GM18505 (cell line): ENCODE measurements around the gene TXNRD2.

Source experiments
- ATAC-seq: cut with Tn5 transposase; IDR thresholded peaks from one replicate; pipeline ENCODE4 v1.9.1; 2021; ENCODE audit not compliant: unreplicated experiment
- POLR2A ChIP-seq: IDR thresholded peaks from 4 replicates; pipeline ENCODE4 v1.6.1; 2011; ENCODE audit warnings: borderline replicate concordance; ENCODE audit not compliant: insufficient read depth, insufficient read length; ENCODE audit errors: extremely low read depth

The TXNRD2 gene

DNA sequence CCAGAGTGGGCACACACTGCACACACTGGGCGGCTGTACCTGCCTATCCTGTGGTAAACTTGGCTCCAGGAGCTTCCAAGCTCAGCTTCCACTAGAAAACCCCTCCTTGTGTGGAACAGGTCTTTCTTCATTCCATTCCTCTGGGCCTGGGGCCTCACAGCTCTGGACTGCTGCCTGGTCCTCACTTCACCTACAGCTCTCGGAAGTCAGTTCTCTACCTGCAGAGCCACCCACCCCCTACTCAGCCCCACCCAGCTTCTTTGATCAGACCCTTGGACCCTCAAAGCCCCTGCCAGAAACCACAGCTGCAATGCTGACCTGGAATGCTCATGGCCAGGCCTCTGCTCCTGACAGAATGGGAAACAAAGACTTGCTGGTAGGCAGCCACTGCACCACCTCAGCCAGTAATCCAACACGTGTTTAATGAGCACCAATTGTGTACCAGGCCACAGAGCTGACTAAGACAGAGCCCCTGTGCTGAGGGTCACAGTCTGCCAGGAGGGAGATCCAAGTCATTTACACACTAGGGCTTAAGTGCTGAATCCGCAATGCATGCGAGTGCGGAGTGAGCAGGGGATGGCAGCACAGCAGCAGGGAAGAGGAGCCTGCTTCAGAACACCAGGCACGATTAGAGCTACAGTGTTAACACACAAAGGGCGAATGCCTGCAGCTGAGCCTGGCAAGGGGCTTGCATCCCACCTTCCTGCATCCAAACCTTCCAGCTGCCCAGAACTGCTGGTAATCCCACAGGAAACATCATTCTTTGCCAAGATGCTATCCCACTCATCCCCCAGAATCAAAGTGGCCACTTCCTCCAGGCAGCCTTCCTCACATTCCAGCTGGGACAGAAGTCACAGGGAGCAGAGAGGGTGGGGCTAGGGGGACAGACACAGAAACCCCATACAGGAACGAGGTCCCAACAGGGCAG is 91.5 kb downstream of the TXNRD2 start:
- ATAC-seq = no peak

DNA sequence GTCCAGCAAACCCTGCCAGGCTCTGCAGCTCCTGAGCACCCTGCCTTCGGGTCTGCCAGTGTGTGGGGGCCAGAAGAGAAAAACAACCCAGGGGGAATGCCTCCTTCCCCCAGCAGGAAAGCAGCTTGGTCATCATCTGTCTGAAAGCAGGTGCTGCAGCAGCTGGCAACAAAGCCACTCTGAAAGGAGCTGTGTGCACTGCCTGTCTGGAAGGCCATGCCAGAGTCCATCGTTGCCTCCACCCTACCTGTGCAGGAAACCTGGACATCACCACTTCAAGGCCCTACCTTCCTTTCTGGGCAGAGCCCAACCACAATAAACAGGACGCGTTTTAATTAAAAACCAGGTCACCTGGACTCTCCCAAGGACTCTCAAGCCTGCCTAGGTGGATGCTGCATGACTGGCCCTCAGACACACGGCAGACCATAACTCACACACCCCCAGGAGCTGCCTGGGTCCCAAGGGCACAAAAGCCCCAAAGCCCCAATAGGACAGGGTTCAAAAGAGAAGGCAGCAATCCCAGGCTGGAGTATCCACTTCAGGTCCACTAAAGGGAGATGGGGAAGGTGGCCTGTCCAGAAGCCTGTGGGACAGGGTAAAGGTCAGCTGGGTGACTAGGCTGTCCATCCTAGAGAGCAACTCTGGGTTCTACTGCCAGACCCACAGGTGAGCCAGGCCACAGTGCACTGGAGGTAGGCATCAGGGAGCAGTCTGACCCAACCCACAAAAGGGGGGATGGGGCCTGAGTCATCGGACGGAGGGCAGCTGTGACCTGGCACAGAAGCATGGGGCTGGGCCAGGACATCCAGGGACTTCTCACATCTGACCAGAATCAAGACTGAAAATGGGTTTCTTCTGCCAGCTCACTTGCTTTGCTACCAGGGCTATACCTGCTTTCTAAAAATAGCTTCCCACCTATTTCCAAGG is 93.1 kb downstream of the TXNRD2 start:
- TF ChIP-seq POLR2A = no peak
- ATAC-seq = no peak

More for the DNA sequence above, 91.5 kb downstream of the TXNRD2 start:
- TF ChIP-seq POLR2A = no peak

DNA sequence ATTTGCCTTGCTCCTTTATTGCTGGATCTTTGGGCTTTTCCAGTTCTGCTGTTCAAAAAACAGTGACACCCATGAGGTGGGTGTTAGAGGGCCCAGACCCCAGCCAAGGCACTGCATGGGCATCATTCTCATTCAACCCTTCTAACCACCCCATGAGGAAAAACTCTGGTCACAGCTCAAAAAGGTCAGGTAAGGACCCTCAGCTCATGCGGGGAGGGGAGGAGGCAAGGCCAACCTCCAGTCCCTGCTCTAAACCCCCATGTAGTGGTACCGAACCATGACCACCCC is 94.3 kb downstream of the TXNRD2 start:
- no peak for TF ChIP-seq POLR2A
- ATAC-seq = no peak

- no peak for ATAC-seq
These were observed 94.8 kb downstream of the TXNRD2 start for GRCh38 chr22:19846620-19847344.

GRCh38 chr22:19845054-19845722 is 96.4 kb downstream of the TXNRD2 start:
- no peak for TF ChIP-seq POLR2A
- no peak for ATAC-seq

More at GRCh38 chr22:19846620-19847344, 94.8 kb downstream of the TXNRD2 start:
- TF ChIP-seq POLR2A = no peak

- no peak for TF ChIP-seq POLR2A
- ATAC-seq = no peak
These were observed 97.1 kb downstream of the TXNRD2 start for GRCh38 chr22:19844377-19845053.

GRCh38 chr22:19843857-19844376 is 97.7 kb downstream of the TXNRD2 start:
- TF ChIP-seq POLR2A = no peak
- no peak for ATAC-seq

DNA sequence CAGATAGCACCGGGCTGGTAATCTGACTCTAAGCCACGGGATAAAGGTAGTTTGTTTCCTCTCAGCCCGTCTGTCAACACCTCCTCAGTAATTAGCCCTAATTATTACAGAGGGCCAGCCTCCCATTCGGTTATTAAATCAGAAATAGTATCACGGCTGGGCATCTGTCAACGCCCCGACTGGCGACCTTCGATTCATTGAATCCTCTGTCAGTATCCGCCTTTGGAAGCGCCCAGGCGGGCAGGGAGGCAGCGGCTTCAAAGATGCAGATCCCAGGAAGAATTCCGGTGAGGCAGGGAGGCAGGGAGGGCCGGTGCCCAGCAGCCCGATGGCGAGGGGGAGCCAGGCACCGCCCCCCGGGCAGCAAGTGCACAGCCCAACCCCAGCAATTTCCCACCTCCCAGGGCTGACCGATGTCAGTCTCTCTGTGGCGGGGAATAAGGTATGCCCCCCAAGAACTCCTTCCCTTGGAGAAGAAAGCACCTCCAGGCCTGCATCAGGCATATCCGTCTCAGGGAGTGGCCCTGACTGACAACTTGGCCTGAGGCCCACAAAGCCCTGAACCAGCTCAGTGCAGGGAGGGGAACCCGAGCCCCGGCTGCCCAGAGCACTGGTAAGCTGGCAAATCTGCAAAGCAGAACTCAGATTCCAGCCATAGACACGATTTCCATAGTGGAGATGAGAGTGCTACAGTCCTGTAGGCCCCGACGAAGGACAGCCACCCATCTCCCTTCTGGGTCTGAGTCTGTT is 98.3 kb downstream of the TXNRD2 start:
- ATAC-seq = no peak
- TF ChIP-seq POLR2A = no peak

DNA sequence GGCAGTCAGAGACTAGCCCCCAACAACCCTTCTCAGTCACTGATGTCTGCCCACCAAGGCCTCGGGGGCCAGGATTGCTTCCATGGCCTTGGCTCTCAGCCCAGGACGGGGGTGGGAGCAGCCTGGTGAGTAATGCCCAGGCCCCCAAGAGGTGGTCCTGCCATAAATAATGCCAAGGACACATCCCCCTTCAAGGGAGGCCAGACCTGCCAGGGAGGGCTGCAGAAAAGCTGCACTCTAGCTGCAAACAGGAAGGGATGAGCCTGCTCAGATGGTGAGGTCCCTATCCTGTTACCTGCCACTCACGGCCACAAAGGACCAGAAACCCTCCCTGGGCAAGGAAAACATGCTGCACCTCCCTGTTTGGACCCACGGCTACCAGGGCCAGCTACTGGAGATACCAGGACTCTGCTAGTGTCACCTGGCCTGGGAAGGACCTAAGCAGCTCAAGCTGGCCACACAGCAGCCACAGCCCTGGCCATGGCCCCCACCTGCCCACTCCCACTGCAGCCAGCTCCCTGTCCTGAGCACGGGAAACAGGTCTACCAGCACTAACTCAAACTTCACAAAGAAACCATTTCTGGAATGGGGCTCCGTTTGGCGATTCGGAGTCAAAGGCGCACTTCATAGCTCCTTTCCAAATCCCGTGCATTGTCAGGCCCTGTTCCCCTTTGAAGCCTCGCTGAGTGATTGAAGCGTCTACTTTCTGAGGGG is 99.1 kb downstream of the TXNRD2 start:
- TF ChIP-seq POLR2A = no peak
- no peak for ATAC-seq

DNA sequence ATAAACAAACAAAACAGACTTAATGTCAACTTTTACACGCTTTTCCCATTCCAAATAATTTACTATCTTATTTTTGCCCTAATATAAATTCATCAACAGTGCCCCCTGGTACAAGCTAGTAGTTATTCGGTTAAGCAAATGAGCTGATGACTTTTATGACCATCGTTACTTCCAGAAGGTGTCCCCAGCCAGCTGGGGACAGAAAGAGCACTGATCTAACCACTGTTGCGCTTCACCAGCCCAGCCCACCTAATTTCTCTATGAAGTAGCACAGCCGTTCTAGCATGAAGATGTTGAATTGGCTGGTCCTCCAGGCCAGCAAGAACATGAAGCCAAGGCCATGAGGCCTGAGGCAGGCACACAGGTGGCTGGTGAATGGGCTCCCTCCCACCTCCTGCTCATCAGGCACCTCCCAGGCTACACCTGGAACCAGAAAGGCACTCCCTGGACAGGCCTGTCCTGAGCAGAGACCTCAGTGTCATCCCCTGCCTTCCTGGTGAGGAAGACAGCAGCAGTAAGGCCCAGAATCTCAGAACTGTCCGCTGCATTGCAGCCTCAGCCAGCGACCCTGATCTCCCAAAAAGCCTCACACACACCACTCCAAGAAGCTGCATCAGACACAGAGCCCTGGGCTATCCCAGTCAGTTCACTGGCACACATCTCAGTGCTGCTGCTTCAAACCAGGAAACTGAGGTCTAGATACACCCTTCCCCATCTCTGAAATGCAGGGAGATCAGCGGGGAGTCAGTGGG is 99.8 kb downstream of the TXNRD2 start:
- ATAC-seq = no peak
- no peak for TF ChIP-seq POLR2A

GRCh38 chr22:19840955-19841640 is 100.5 kb downstream of the TXNRD2 start:
- ATAC-seq = no peak
- no peak for TF ChIP-seq POLR2A
